Common myeloid progenitor, CD34-positive (primary cell): ENCODE results near the gene MRPL1.

Source experiments
- CTCF ChIA-PET: fragments of 350-600 bp; sonication (Branson Sonifier 250); formaldehyde crosslinking; loops from one replicate; lab custom pipeline; 2021; ENCODE audit warnings: antibody characterized with exemption; lab: Charles Lee
- POLR2A ChIA-PET: fragments of 350-600 bp; sonication (Branson Sonifier 250); formaldehyde crosslinking; loops from one replicate; lab custom pipeline; 2021; ENCODE audit warnings: antibody characterized with exemption; lab: Charles Lee
- DNase-seq, 3 donors: peaks; one replicate each; pipeline versions ENCODE4 v3.0.0 to v3.0.0-alpha.2; 2013
- H3K27ac ChIP-seq, 2 experiments: 1 replicate in 1 of 2; 2 replicates in 1 of 2; pipeline ENCODE4 v1.7.0; 2013; ENCODE audit warnings: inconsistent platforms in 2 of 2, low read length in 2 of 2, mild to moderate bottlenecking in 2 of 2, low read depth in 1 of 2, moderate library complexity in 1 of 2; ENCODE audit not compliant: severe bottlenecking in 2 of 2, insufficient read depth in 1 of 2, poor library complexity in 1 of 2
- H3K27me3 ChIP-seq, 5 experiments: replicated peaks in 2 of 5; 1 replicate in 3 of 5; 2 replicates in 2 of 5; pipeline versions ENCODE4 v1.6.1 to v1.7.0; 2013; ENCODE audit warnings: low read length in 4 of 5, mild to moderate bottlenecking in 2 of 5, moderate library complexity in 2 of 5, inconsistent platforms in 1 of 5; ENCODE audit not compliant: insufficient read depth in 5 of 5, control insufficient read depth in 4 of 5
- H3K36me3 ChIP-seq, 4 experiments: 1 replicate in 2 of 4; 2 replicates in 2 of 4; pipeline versions ENCODE4 v1.6.1 to v1.7.0; 2013; ENCODE audit warnings: low read length in 3 of 4, control low read depth in 1 of 4, mild to moderate bottlenecking in 1 of 4; ENCODE audit not compliant: control insufficient read depth in 4 of 4, insufficient read depth in 4 of 4
- H3K4me1 ChIP-seq, 4 experiments: 1 replicate in 3 of 4; 2 replicates in 1 of 4; pipeline versions ENCODE4 v1.6.1 to v1.7.1; 2013; ENCODE audit warnings: low read length in 3 of 4, mild to moderate bottlenecking in 3 of 4, control low read depth in 1 of 4, inconsistent platforms in 1 of 4, moderate library complexity in 1 of 4; ENCODE audit not compliant: control insufficient read depth in 4 of 4, insufficient read depth in 4 of 4; ENCODE audit errors: control extremely low read depth in 1 of 4
- H3K4me3 ChIP-seq, 7 experiments: 1 replicate in 4 of 7; 2 replicates in 3 of 7; pipeline versions ENCODE4 v1.5.1 to v1.7.0; 2013; ENCODE audit warnings: mild to moderate bottlenecking in 7 of 7, low read length in 6 of 7, moderate library complexity in 6 of 7, inconsistent platforms in 2 of 7, low read depth in 2 of 7, control low read depth in 1 of 7; ENCODE audit not compliant: insufficient read depth in 4 of 7, control insufficient read depth in 1 of 7; ENCODE audit errors: extremely low read depth in 1 of 7
- H3K9me3 ChIP-seq, 5 experiments: 1 replicate in 4 of 5; 2 replicates in 1 of 5; pipeline versions ENCODE4 v1.6.1 to v1.7.1; 2013; ENCODE audit warnings: low read length in 4 of 5, mild to moderate bottlenecking in 2 of 5, inconsistent platforms in 1 of 5, low read depth in 1 of 5, moderate library complexity in 1 of 5; ENCODE audit not compliant: control insufficient read depth in 4 of 5, insufficient read depth in 2 of 5; ENCODE audit errors: control extremely low read depth in 1 of 5
- WGBS: methylation state at CpG from one replicate; pipeline ENCODE4 v1.1.5; 2013; ENCODE audit not compliant: insufficient coverage; 5-methylcytosine and 5-hydroxymethylcytosine counted together

Gene MRPL1

DNA sequence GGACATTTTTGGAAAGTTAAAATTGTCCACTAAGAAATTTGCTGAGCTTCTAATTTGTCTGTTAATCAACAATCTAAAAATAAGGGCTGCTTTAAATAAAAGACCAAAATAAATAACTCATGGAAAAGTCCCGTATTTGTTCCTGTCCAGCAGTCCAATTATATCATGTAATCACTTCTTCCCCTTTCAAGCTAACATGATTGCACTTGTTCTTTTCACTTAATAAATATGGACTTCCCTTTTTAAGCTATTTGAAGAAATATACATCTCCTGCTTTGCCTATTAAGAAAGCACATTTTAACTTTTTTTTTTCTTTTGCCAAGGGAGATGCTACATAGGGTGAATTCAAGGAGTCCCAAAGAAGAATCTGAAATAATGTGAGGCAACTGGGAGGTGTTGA is 138.9 kb downstream of the MRPL1 start:
- Histone ChIP-seq H3K27ac (no peak overlapping the region), H3K27me3 (no peaks in the 10 kb centered on the region), H3K9me3 (no peaks in the 10 kb centered on the region), H3K36me3 (no peaks in the 10 kb centered on the region), H3K4me1 (no peaks in the 10 kb centered on the region), H3K4me3 (no peak overlapping the region)
- ChIA-PET CTCF (interaction anchor here (1.4 to 1.7 kb wide), 2 partner anchors 9 to 14 kb away, joined by 4 to 5 read pairs; no protein-coding TSS in a partner anchor), POLR2A (no interaction called here)
- WGBS: 0% methylated on average over 1 of the region's 1 CpG
- DNase-seq: no peak

GRCh38 chr4:78002260-78002659 is 139.6 kb downstream of the MRPL1 start:
- Histone ChIP-seq H3K4me1 (no peaks in the 10 kb centered on the region), H3K4me3 (no peak overlapping the region), H3K36me3 (no peaks in the 10 kb centered on the region), H3K9me3 (no peaks in the 10 kb centered on the region), H3K27me3 (no peaks in the 10 kb centered on the region), H3K27ac (no peak overlapping the region)
- POLR2A ChIA-PET: no interaction called here
- WGBS: 100% methylated on average over 1 of the region's 4 CpGs
- no peak for DNase-seq
- CTCF ChIA-PET: interaction anchor here (1.1 kb wide), 1 partner anchor 58 kb away, joined by 3 read pairs; no protein-coding TSS in a partner anchor
